VCaP (cell line): ENCODE results near the gene INAFM1.
"Not testable (repeated sequence)": the region's sequence is repeated elsewhere in the genome, so short reads cannot be mapped to it uniquely, and the experiment has no call there.

Experiments
- H3K27ac ChIP-seq: fragments of 450-650 bp; 2 replicates; pipeline ENCODE4 v1.5.1; 2017
- TF ChIP-seq, protein P1 (sequence below): fragments of 450-650 bp; conservative IDR thresholded peaks from 2 replicates; pipeline ENCODE4 v1.5.1; 2017; ENCODE audit warnings: mild to moderate bottlenecking, moderate library complexity

INAFM1 gene

DNA sequence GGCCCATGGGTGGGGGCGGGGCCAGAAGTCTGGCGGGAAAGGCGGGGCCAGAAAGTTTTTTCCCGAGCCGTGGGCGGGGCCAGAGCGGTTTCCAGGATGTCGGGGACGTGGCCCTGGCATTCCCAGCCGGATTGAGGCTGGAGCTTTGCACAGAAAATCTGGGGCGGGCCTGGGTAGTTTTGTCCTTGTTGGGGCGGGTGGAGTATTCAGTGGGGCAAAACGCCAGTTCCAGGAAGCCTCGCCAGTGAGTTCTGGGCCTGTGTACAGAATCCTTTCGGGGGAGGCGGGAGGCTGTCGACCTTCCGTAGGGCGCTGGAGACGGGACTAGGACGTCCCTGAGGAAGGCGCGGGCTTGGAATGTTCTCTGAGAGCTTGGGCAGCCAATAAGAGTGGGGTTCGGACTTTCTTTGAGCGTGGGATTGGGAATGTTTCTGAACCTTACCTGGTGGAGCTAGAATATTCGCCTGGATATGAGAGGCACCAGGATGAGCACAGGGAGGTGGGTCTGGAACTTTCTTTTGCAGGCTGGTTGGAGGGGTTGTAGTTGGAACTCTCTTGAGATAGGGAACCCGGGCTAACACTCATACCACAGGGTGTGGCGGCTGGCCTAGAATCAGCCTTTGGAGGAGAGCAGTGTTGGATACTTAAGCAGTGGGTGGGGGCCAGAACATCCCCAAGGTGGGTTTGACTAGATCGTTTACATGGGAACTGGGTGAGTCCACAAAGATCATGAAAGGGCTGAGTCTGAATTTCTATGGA is 17.1 kb upstream of the INAFM1 start:
- TF ChIP-seq, protein P1, sequence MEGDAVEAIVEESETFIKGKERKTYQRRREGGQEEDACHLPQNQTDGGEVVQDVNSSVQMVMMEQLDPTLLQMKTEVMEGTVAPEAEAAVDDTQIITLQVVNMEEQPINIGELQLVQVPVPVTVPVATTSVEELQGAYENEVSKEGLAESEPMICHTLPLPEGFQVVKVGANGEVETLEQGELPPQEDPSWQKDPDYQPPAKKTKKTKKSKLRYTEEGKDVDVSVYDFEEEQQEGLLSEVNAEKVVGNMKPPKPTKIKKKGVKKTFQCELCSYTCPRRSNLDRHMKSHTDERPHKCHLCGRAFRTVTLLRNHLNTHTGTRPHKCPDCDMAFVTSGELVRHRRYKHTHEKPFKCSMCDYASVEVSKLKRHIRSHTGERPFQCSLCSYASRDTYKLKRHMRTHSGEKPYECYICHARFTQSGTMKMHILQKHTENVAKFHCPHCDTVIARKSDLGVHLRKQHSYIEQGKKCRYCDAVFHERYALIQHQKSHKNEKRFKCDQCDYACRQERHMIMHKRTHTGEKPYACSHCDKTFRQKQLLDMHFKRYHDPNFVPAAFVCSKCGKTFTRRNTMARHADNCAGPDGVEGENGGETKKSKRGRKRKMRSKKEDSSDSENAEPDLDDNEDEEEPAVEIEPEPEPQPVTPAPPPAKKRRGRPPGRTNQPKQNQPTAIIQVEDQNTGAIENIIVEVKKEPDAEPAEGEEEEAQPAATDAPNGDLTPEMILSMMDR: no peak
- peak overlapping the region; percentile 94 for H3K27ac ChIP-seq

DNA sequence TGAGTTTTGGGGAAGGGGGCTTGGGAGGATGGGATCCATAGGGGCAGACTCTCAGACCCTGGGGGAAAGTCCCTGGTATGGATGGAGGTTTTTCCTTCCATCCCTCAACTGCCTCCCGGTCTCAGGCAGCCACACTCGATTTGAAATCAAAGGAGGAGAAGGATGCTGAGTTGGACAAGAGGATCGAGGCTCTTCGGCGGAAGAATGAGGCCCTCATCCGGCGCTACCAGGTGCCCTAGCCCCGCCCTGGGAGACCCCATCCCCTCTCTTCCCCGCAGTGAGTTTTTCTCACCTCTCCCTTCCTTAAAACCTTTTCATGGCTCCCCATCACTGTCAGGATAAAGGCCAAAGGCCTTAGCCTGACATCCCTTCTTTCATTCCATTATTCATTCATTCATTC is 16.3 kb upstream of the INAFM1 start:
- peak overlapping the region; percentile 94 for H3K27ac ChIP-seq
- TF ChIP-seq, protein P1: no peak

DNA sequence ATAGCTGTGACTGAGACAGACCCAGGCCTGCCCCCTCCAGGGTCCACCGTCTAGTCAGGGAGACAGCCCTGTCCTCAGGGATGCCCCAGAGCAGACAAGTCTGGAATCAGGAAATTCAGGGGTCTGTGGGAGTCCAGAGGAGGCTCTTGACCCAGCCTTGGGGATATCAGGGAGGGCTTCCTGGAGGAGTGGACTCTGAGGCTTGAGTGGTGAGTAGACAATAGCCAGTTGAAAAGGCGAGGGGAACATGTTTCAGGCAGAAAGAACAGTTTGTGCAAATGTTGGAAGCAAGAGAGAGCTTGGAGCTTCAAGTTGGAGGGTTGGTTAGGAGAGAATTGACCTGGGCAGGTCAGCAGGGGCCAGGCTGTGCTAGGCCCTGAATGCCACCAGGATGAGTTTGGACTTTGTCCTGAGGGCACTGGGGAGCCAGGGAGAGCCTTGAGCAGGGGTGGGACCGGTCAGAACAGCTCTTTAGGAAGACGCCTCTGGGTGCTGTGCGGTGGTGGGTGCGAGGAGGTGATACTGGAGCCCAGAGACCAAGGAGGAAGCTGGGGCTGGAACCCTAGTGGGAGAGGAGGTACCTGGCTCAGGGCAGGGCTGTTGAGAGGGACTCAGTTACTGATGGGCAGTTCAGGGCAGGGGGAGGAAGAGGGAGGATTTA is 15.7 kb upstream of the INAFM1 start:
- TF ChIP-seq, protein P1: no peak
- no peak overlapping the region; the same call in 1 of the 2 replicates for H3K27ac ChIP-seq

DNA sequence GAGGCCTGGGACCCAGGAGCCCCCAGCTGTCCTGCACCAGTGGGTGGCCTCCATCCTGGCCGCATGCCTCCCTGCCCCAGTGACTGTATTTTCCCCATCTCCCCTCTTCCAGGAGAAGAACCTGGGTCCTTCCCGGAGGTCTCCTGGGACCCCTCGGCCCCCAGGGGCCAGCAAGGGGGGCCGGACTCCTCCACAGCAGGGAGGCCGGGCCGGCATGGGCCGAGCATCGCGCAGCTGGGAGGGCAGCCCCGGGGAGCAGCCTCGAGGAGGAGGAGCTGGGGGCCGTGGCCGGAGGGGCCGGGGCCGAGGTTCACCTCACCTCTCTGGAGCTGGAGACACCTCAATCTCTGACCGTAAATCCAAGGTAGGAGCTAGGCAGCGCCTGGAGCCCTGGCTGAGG is 14.2 kb upstream of the INAFM1 start:
- TF ChIP-seq, protein P1: no peak
- no peak overlapping the region for H3K27ac ChIP-seq

DNA sequence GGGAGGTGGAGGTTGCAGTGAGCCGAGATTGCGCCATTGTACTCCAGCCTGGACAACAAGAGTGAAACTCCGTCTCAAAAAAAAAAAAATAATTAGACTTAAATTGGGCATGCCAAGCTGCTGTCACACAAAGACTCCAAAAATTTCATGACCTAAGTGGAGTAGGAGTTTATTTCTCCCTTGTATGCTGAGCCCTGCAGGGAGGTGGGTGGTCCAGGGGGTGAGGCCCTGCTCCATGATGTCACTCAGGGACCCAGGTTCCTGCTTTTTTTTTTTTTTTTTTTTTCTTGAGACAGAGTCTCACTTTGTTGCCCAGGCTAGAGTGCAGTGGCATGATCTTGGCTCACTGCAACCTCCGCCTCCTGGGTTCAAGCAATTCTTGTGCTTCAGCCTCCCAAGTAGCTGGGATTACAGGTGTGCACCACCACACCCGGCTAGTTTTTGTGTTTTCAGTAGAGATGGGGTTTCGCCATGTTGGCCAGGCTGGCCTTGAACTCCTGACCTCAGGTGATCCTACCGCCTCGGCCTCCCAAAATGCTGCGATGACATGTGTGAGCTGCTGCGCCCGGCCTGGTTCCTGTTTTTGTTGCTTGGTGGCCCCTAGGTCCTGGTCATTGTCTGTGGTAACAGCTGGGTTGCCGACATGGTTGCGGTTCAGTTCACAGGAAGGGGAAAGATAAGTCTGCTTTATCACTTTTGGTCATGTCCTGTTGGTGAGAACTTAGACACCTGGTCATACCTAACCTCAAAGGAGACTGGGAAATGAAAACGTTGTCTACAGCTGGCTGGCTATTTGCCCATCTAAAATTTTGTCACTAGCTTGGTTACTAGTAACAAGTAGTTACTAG is 12.5 kb upstream of the INAFM1 start:
- not testable (repeated sequence) for H3K27ac ChIP-seq

DNA sequence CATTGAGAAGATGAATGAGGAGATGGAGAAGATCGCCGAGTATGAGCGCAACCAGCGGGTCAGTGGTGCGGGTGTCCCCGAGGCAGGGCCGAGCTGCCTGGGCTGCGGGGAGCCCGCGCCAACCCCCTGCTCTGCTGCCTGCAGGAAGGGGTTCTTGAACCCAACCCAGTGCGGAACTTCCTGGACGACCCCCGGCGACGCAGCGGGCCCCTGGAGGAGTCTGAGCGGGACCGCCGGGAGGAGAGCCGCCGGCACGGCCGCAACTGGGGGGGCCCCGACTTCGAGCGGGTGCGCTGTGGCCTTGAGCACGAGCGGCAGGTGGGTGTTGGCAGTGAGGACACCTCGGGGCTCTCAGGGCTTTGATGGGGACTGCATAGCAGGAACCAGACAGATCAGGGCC is 10.1 kb upstream of the INAFM1 start:
- no peak overlapping the region for H3K27ac ChIP-seq
- TF ChIP-seq, protein P1: no peak

DNA sequence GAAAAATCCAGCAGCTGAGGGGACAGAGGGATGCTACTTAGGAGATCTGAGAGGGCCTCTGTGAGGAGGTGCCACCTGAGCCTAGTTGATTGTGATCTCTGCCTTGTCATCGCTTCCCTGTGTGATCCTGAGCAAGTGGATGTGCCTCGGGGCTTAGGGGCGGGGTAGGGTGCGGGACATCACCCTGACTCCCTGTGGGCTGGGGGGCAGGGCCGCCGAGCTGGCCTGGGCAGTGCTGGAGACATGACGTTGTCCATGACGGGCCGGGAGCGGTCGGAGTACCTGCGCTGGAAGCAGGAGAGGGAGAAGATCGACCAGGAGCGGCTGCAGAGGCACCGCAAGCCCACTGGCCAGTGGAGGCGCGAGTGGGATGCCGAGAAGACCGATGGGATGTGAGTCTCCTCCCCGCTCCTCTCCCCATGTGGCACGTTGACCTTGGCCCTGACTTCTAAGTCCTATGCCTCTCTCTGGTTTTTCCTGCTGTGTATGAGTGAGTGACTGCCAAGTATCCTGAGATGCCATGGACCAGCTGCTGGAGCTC is 8.2 kb upstream of the INAFM1 start:
- TF ChIP-seq, protein P1: no peak
- no peak overlapping the region for H3K27ac ChIP-seq
